Chondrocyte (in vitro differentiated cells): ENCODE measurements around the gene RFX8. TPM values are rescaled to one million over a fixed set of nuclear protein-coding genes. Genes with fewer than 3 reads are reported as not detected.
"Not testable (repeated sequence)": the region's sequence is repeated elsewhere in the genome, so short reads cannot be mapped to it uniquely, and the experiment has no call there.

ENCODE experiments used
- DNase-seq: peaks from one replicate; pipeline ENCODE4 v3.0.0; 2021; ENCODE audit warnings: mixed read lengths, low spot score
- H3K27ac Mint-ChIP-seq: one replicate; pipeline ENCODE4 v1.8.0; 2021; ENCODE audit warnings: mild to moderate bottlenecking, moderate library complexity, mixed read lengths; ENCODE audit not compliant: unreplicated experiment
- H3K27me3 Mint-ChIP-seq: 2 replicates; pipeline ENCODE4 v1.8.0; 2021; ENCODE audit warnings: low read depth, mixed read lengths
- H3K36me3 Mint-ChIP-seq: 2 replicates; pipeline ENCODE4 v1.8.0; 2021; ENCODE audit warnings: low read depth, mixed read lengths
- H3K4me1 Mint-ChIP-seq: 2 replicates; pipeline ENCODE4 v1.8.0; 2021; ENCODE audit warnings: low read depth, mild to moderate bottlenecking, mixed read lengths
- H3K4me3 Mint-ChIP-seq: one replicate; pipeline ENCODE4 v1.8.0; 2021; ENCODE audit warnings: mild to moderate bottlenecking, moderate library complexity, mixed read lengths; ENCODE audit not compliant: unreplicated experiment
- H3K9me3 Mint-ChIP-seq: 2 replicates; pipeline ENCODE4 v1.8.0; 2021; ENCODE audit warnings: low read depth, mixed read lengths
- CTCF ChIP-seq: fragments of 200-600 bp; sonication (generic); IDR thresholded peaks from 2 replicates; pipeline ENCODE4 v1.5.0; 2021; ENCODE audit warnings: antibody characterized with exemption, mild to moderate bottlenecking, moderate library complexity
- total RNA-seq: library from RNA; stranded (reverse); gene quantifications from 3 replicates; pipeline ENCODE4 v1.2.1, GENCODE V29; 2021

The RFX8 gene
- total RNA-seq, 1 donor from 2014 or later = not detected

- H3K9me3 Mint-ChIP-seq = no peaks in the 10 kb centered on the region
- no peaks in the 10 kb centered on the region for H3K4me1 Mint-ChIP-seq
- no peak for DNase-seq
- no peak for TF ChIP-seq CTCF
- no peaks in the 10 kb centered on the region for H3K36me3 Mint-ChIP-seq
- peaks cover 2% of the 10 kb centered on the region for H3K27me3 Mint-ChIP-seq
- H3K4me3 Mint-ChIP-seq = no peak overlapping the region
- no peak overlapping the region for H3K27ac Mint-ChIP-seq
Measured at GRCh38 chr2:101509499-101510284, 34.8 kb upstream of the RFX8 start.

- Mint-ChIP-seq H3K27me3 (peaks cover 2% of the 10 kb centered on the region), H3K4me1 (no peaks in the 10 kb centered on the region), H3K36me3 (no peaks in the 10 kb centered on the region), H3K27ac (no peak overlapping the region), H3K4me3 (no peak overlapping the region), H3K9me3 (no peaks in the 10 kb centered on the region)
- TF ChIP-seq CTCF = no peak
- DNase-seq = no peak
Measured at GRCh38 chr2:101508636-101509035, 33.7 kb upstream of the RFX8 start.

- H3K9me3 Mint-ChIP-seq, H3K4me1 Mint-ChIP-seq, H3K4me3 Mint-ChIP-seq, H3K27ac Mint-ChIP-seq, DNase-seq, H3K27me3 Mint-ChIP-seq, H3K36me3 Mint-ChIP-seq: not testable (repeated sequence)
Measured at GRCh38 chr2:101505276-101505675, 30.4 kb upstream of the RFX8 start.

- not testable (repeated sequence) for H3K36me3 Mint-ChIP-seq, H3K27me3 Mint-ChIP-seq, H3K9me3 Mint-ChIP-seq, H3K27ac Mint-ChIP-seq, H3K4me3 Mint-ChIP-seq, DNase-seq
- H3K4me1 Mint-ChIP-seq = peaks cover 10% of the 10 kb centered on the region
Measured at GRCh38 chr2:101504744-101505143, 29.8 kb upstream of the RFX8 start.

DNA sequence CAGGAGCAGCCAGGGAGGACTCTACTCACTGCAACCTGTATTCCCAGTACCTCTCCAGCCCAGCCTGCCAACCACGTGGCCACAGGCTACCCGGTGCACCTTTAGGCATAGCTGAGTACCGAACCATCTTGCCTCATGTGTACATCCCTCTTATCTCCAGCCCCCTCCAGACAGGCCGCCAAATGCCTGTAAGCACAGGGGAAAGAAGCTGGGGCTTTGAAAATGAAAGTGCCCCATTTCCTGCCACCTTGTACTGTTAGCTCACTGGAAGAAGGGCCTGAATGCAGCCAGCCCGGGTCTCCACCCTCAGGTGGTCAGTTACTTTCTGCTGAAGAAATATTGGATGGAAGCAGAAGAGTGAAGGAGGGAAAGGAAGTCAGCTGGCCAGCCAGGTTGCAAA is 27.2 kb upstream of the RFX8 start:
- no peaks in the 10 kb centered on the region for H3K9me3 Mint-ChIP-seq
- H3K4me1 Mint-ChIP-seq = peaks cover 10% of the 10 kb centered on the region
- H3K27ac Mint-ChIP-seq = no peak overlapping the region
- H3K36me3 Mint-ChIP-seq = no peaks in the 10 kb centered on the region
- peaks cover 7% of the 10 kb centered on the region for H3K27me3 Mint-ChIP-seq
- DNase-seq = no peak
- no peak for TF ChIP-seq CTCF
- no peak overlapping the region for H3K4me3 Mint-ChIP-seq

DNA sequence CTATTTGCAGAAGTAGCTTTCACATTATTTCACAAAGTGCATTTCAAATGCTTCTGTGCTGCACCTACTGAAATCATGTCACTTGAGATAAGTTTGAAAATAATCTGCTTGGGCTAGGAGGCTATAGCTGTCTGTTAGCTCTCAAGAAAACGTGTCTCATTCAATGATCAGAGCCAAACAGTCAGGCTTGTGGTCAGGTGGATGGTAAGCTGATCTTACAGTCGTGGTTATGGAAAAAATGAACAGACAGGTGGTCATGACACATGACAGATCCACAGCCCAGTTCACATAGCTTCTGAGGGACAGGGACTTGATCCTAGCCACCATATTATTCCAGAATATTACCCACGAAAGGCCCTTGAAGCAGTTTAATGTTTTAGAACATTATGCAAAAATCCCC is 26.5 kb upstream of the RFX8 start:
- H3K27ac Mint-ChIP-seq = no peak overlapping the region
- H3K36me3 Mint-ChIP-seq = no peaks in the 10 kb centered on the region
- H3K4me3 Mint-ChIP-seq = no peak overlapping the region
- TF ChIP-seq CTCF = no peak
- DNase-seq = no peak
- peaks cover 7% of the 10 kb centered on the region for H3K27me3 Mint-ChIP-seq
- no peaks in the 10 kb centered on the region for H3K9me3 Mint-ChIP-seq
- H3K4me1 Mint-ChIP-seq = peaks cover 10% of the 10 kb centered on the region
